Astrocyte (in vitro differentiated cells and primary cell): ENCODE data around the gene AP3S2. TPM values are rescaled to one million over a fixed set of nuclear protein-coding genes. Genes with fewer than 3 reads are reported as not detected.

Source experiments
- DNase-seq: peaks from one replicate; pipeline ENCODE4 v3.0.0-alpha.2; 2010; ENCODE audit warnings: low read depth
- FAIRE-seq: peaks from 2 replicates; lab custom pipeline; 2011; peaks lifted over from hg19 to GRCh38; lab: Jason Lieb, UNC
- H2AFZ ChIP-seq: 2 replicates; pipeline ENCODE4 v1.6.0; 2012; ENCODE audit warnings: low read depth, low read length, inconsistent platforms
- H3K27ac ChIP-seq: 2 replicates; pipeline ENCODE4 v1.5.1; 2011; ENCODE audit warnings: low read depth, low read length, inconsistent platforms
- H3K27me3 ChIP-seq: 2 replicates; pipeline ENCODE4 v1.6.0; 2011; ENCODE audit warnings: low read length, inconsistent platforms; ENCODE audit not compliant: insufficient read depth
- H3K36me3 ChIP-seq: 2 replicates; pipeline ENCODE4 v1.5.1; 2011; ENCODE audit warnings: low read length, inconsistent platforms; ENCODE audit not compliant: insufficient read depth
- H3K4me1 ChIP-seq: 2 replicates; pipeline ENCODE4 v1.5.1; 2011; ENCODE audit warnings: low read length, inconsistent platforms; ENCODE audit not compliant: insufficient read depth
- H3K4me2 ChIP-seq: 2 replicates; pipeline ENCODE4 v1.6.0; 2012; ENCODE audit warnings: low read length, inconsistent platforms
- H3K4me3 ChIP-seq: 2 replicates; pipeline ENCODE4 v1.5.1; 2011; ENCODE audit warnings: low read depth, mild to moderate bottlenecking, low read length, inconsistent platforms; ENCODE audit not compliant: insufficient read depth
- H3K79me2 ChIP-seq: 2 replicates; pipeline ENCODE4 v1.6.0; 2012; ENCODE audit warnings: mild to moderate bottlenecking, low read length, inconsistent platforms; ENCODE audit not compliant: insufficient read depth
- H3K9ac ChIP-seq: 2 replicates; pipeline ENCODE4 v1.6.0; 2012; ENCODE audit warnings: mild to moderate bottlenecking, low read length, inconsistent platforms
- H3K9me3 ChIP-seq: 2 replicates; pipeline ENCODE4 v1.5.1; 2012; ENCODE audit warnings: low read depth, mild to moderate bottlenecking, low read length, inconsistent platforms; ENCODE audit not compliant: insufficient read depth
- H4K20me1 ChIP-seq: 2 replicates; pipeline ENCODE4 v1.6.0; 2012; ENCODE audit warnings: low read length, inconsistent platforms; ENCODE audit not compliant: insufficient read depth
- H3K27ac Mint-ChIP-seq: one replicate; pipeline ENCODE4 v1.8.0; 2021; ENCODE audit warnings: mild to moderate bottlenecking, mixed read lengths; ENCODE audit not compliant: unreplicated experiment
- H3K27me3 Mint-ChIP-seq: one replicate; pipeline ENCODE4 v1.8.0; 2021; ENCODE audit warnings: low read depth, mixed read lengths; ENCODE audit not compliant: unreplicated experiment
- H3K36me3 Mint-ChIP-seq: one replicate; pipeline ENCODE4 v1.8.0; 2021; ENCODE audit warnings: low read depth, mixed read lengths; ENCODE audit not compliant: unreplicated experiment
- H3K4me1 Mint-ChIP-seq: one replicate; pipeline ENCODE4 v1.8.0; 2021; ENCODE audit warnings: low read depth, mixed read lengths; ENCODE audit not compliant: unreplicated experiment
- H3K4me3 Mint-ChIP-seq: one replicate; pipeline ENCODE4 v1.8.0; 2021; ENCODE audit warnings: mild to moderate bottlenecking, moderate library complexity, mixed read lengths; ENCODE audit not compliant: unreplicated experiment
- H3K9me3 Mint-ChIP-seq: one replicate; pipeline ENCODE4 v1.8.0; 2021; ENCODE audit warnings: mild to moderate bottlenecking, mixed read lengths; ENCODE audit not compliant: unreplicated experiment
- CTCF ChIP-seq: IDR thresholded peaks from 2 replicates; pipeline ENCODE4 v1.5.1; 2011; ENCODE audit warnings: low read depth, mild to moderate bottlenecking, inconsistent platforms, low read length, moderate library complexity; ENCODE audit not compliant: insufficient read depth
- EZH2 ChIP-seq: IDR thresholded peaks from 2 replicates; pipeline ENCODE4 v1.6.1; 2012; ENCODE audit warnings: mild to moderate bottlenecking, low read length, inconsistent platforms; ENCODE audit not compliant: insufficient read depth
- total RNA-seq: library from RNA; stranded (reverse); gene quantifications from 2 replicates; pipeline ENCODE4 v1.2.1, GENCODE V29; 2021

AP3S2 gene
- total RNA-seq, 1 donor from 2014 or later: 41.2 TPM

- TF ChIP-seq CTCF: no peak
- no peak for TF ChIP-seq EZH2
- peaks cover 3% of the 10 kb centered on the region for H3K4me1 Mint-ChIP-seq
- H3K4me3 ChIP-seq: no peak overlapping the region
- peaks cover 10% of the 10 kb centered on the region for H3K4me1 ChIP-seq
- no peak overlapping the region for H3K4me3 Mint-ChIP-seq
- no peak overlapping the region for H3K9ac ChIP-seq
- no peak overlapping the region for H3K4me2 ChIP-seq
- H3K79me2 ChIP-seq: no peaks in the 10 kb centered on the region
- peaks cover 30% of the 10 kb centered on the region for H3K36me3 ChIP-seq
- H4K20me1 ChIP-seq: peaks cover 5% of the 10 kb centered on the region
- peaks cover 6% of the 10 kb centered on the region for H3K9me3 Mint-ChIP-seq
- H3K9me3 ChIP-seq: no peaks in the 10 kb centered on the region
- H3K27me3 ChIP-seq: no peaks in the 10 kb centered on the region
- peaks cover 42% of the 10 kb centered on the region for H3K27me3 Mint-ChIP-seq
- H2AFZ ChIP-seq: no peak overlapping the region
- H3K27ac ChIP-seq: no peak overlapping the region
- DNase-seq (no peak), FAIRE-seq (no peak)
- no peaks in the 10 kb centered on the region for H3K36me3 Mint-ChIP-seq
- H3K27ac Mint-ChIP-seq: no peak overlapping the region
Measured at GRCh38 chr15:89795996-89796395, 97.8 kb downstream of the AP3S2 start.

GRCh38 chr15:89794627-89795241 is 99.1 kb downstream of the AP3S2 start:
- Mint-ChIP-seq H3K27ac (no peak overlapping the region), H3K4me1 (peaks cover 3% of the 10 kb centered on the region), H3K4me3 (no peak overlapping the region), H3K27me3 (peaks cover 43% of the 10 kb centered on the region), H3K36me3 (no peaks in the 10 kb centered on the region), H3K9me3 (peaks cover 6% of the 10 kb centered on the region)
- no peak overlapping the region for H3K27ac ChIP-seq
- H3K9me3 ChIP-seq: no peaks in the 10 kb centered on the region
- peaks cover 35% of the 10 kb centered on the region for H3K36me3 ChIP-seq
- no peak overlapping the region for H3K4me3 ChIP-seq
- peaks cover 10% of the 10 kb centered on the region for H3K4me1 ChIP-seq
- FAIRE-seq: peak; percentile 26
- H3K9ac ChIP-seq: no peak overlapping the region
- peak; percentile 42 for DNase-seq
- H2AFZ ChIP-seq: no peak overlapping the region
- peak overlapping the region; percentile 32 for H3K4me2 ChIP-seq
- TF ChIP-seq CTCF: no peak
- TF ChIP-seq EZH2: no peak
- peaks cover 3% of the 10 kb centered on the region for H4K20me1 ChIP-seq
- H3K27me3 ChIP-seq: no peaks in the 10 kb centered on the region
- no peaks in the 10 kb centered on the region for H3K79me2 ChIP-seq

GRCh38 chr15:89792106-89792805 is 101.5 kb downstream of the AP3S2 start:
- Histone ChIP-seq H2AFZ (no peak overlapping the region), H3K79me2 (no peaks in the 10 kb centered on the region), H3K36me3 (peaks cover 37% of the 10 kb centered on the region), H3K27me3 (no peaks in the 10 kb centered on the region), H4K20me1 (peaks cover 3% of the 10 kb centered on the region), H3K9me3 (no peaks in the 10 kb centered on the region), H3K4me1 (peaks cover 10% of the 10 kb centered on the region), H3K9ac (no peak overlapping the region), H3K27ac (no peak overlapping the region), H3K4me3 (no peak overlapping the region), H3K4me2 (no peak overlapping the region)
- Mint-ChIP-seq H3K36me3 (no peaks in the 10 kb centered on the region), H3K4me3 (no peak overlapping the region), H3K27ac (no peak overlapping the region), H3K27me3 (peaks cover 24% of the 10 kb centered on the region), H3K9me3 (peaks cover 6% of the 10 kb centered on the region), H3K4me1 (peaks cover 3% of the 10 kb centered on the region)
- TF ChIP-seq EZH2 (no peak), CTCF (no peak)
- FAIRE-seq (no peak), DNase-seq (no peak)
